Panc1 (cell line): ENCODE results near the gene ENDOV.

Experiments
- CTCF ChIP-seq: fragments of 450-650 bp; IDR thresholded peaks from 2 replicates; pipeline ENCODE4 v1.5.1; 2017; ENCODE audit warnings: mild to moderate bottlenecking
- REST ChIP-seq, 2 experiments: IDR thresholded peaks; 2 replicates each; pipeline ENCODE4 v1.6.1; 2011 to 2012; ENCODE audit warnings: low read depth in 2 of 2, control low read depth in 1 of 2, low read length in 1 of 2, mild to moderate bottlenecking in 1 of 2, moderate library complexity in 1 of 2; ENCODE audit not compliant: insufficient read depth in 1 of 2
- SIN3A ChIP-seq: IDR thresholded peaks from 2 replicates; pipeline ENCODE4 v1.6.1; 2012; ENCODE audit warnings: low read depth, mild to moderate bottlenecking, low read length, moderate library complexity, borderline replicate concordance; ENCODE audit not compliant: insufficient read depth

GRCh38 chr17:80424261-80424660, 9.3 kb downstream of the ENDOV start:
- TF ChIP-seq CTCF (no peak), REST (IDR thresholded peaks at IDR 0.05; ENCODE audit: insufficient read depth in 1 of 2, low read depth in 2 of 2, low read length in 1 of 2) (no peak), SIN3A (no peak)
